HepG2 (cell line): ENCODE measurements around the gene UCP3. TPM values are rescaled to one million over a fixed set of nuclear protein-coding genes. Genes with fewer than 3 reads are reported as not detected.

Source experiments
- ATAC-seq: fragments of 200-7000 bp; cut with Tn5 transposase; 3 replicates; pipeline ENCODE4 v1.9.1; 2020; ENCODE audit warnings: mild to moderate bottlenecking, moderate library complexity
- BruUV-seq: library from RNA; stranded (reverse); fragments of 400-500 nt; replicated peaks from 2 replicates; lab custom pipeline; 2021; lab: Mats Ljungman, UMichigan
- CTCF ChIA-PET: fragments of 300-600 bp; formaldehyde crosslinking; extraction: SDS; loops from one replicate; lab custom pipeline; 2021; ENCODE audit warnings: low total read pairs, inconsistent platforms, low intra/inter-chr PET ratio; lab: Yijun Ruan, JAX
- POLR2A ChIA-PET: fragments of 350-600 bp; sonication (Branson Sonifier 250); formaldehyde crosslinking; loops from one replicate; lab custom pipeline; 2020; ENCODE audit warnings: antibody characterized with exemption, inconsistent platforms; lab: Yijun Ruan, JAX
- DNase-seq: peaks from one replicate; pipeline ENCODE4 v3.0.0-alpha.2; 2015; ENCODE audit warnings: low spot score
- FAIRE-seq: peaks from 3 replicates; lab custom pipeline; 2011; peaks lifted over from hg19 to GRCh38; lab: Jason Lieb, UNC
- H2AFZ ChIP-seq: one replicate; pipeline ENCODE4 v1.6.1; 2011; ENCODE audit warnings: low read length, inconsistent platforms
- H3K27ac ChIP-seq: fragments of 300-600 bp; 3 replicates; pipeline ENCODE4 v1.8.0; 2011; ENCODE audit warnings: mixed run types, mild to moderate bottlenecking, mixed read lengths, low read length, inconsistent platforms; ENCODE audit not compliant: insufficient read depth; ENCODE audit errors: extremely low read length
- H3K27me3 ChIP-seq, 2 experiments: fragments of 200-600 bp in 1 of 2; 2 replicates in 1 of 2; 3 replicates in 1 of 2; pipeline versions ENCODE4 v1.6.0 to v1.8.0; 2011; ENCODE audit warnings: low read length in 2 of 2, mild to moderate bottlenecking in 2 of 2, moderate library complexity in 2 of 2, inconsistent platforms in 1 of 2; ENCODE audit not compliant: insufficient read depth in 2 of 2, control insufficient read depth in 1 of 2
- H3K36me3 ChIP-seq, 2 experiments: fragments of 200-600 bp in 1 of 2; replicated peaks in 1 of 2; 2 replicates in 1 of 2; 3 replicates in 1 of 2; pipeline versions ENCODE4 v1.5.1 to v1.8.0; 2011; ENCODE audit warnings: low read length in 2 of 2, inconsistent platforms in 1 of 2; ENCODE audit not compliant: insufficient read depth in 2 of 2, control insufficient read depth in 1 of 2
- H3K4me1 ChIP-seq: 2 replicates; pipeline ENCODE4 v1.5.1; 2012; ENCODE audit warnings: low read length, inconsistent platforms; ENCODE audit not compliant: insufficient read depth
- H3K4me2 ChIP-seq: 2 replicates; pipeline ENCODE4 v1.6.0; 2011; ENCODE audit warnings: low read depth, low read length, inconsistent platforms
- H3K4me3 ChIP-seq, 3 experiments: fragments of 200-600 bp in 1 of 3; sonication (generic), shearing (Covaris generic) in 1 of 3; replicated peaks in 1 of 3; 2 replicates each; pipeline ENCODE4 v1.5.1; 2011 to 2016; ENCODE audit warnings: low read length in 3 of 3, inconsistent platforms in 2 of 3, low read depth in 2 of 3, mild to moderate bottlenecking in 2 of 3, control low read depth in 1 of 3, mixed read lengths in 1 of 3; ENCODE audit not compliant: insufficient read depth in 1 of 3
- H3K79me2 ChIP-seq: one replicate; pipeline ENCODE4 v1.6.1; 2011; ENCODE audit warnings: low read length, inconsistent platforms; ENCODE audit not compliant: insufficient read depth
- H3K9ac ChIP-seq: 2 replicates; pipeline ENCODE4 v1.6.0; 2011; ENCODE audit warnings: mild to moderate bottlenecking, low read depth, low read length, inconsistent platforms; ENCODE audit not compliant: insufficient read depth
- H3K9me3 ChIP-seq: 2 replicates; pipeline ENCODE4 v1.5.1; 2012; ENCODE audit warnings: mild to moderate bottlenecking, low read length
- H4K20me1 ChIP-seq: 2 replicates; pipeline ENCODE4 v1.6.0; 2011; ENCODE audit warnings: inconsistent platforms, mild to moderate bottlenecking, low read length, moderate library complexity; ENCODE audit not compliant: insufficient read depth
- ARID4A ChIP-seq: sonication (generic); formaldehyde crosslinking; IDR thresholded peaks from 2 replicates; pipeline ENCODE4 v1.5.0; 2020; ENCODE audit warnings: mild to moderate bottlenecking, missing genetic modification reagents, borderline replicate concordance
- BRD4 ChIP-seq: sonication (generic); formaldehyde crosslinking; IDR thresholded peaks from 2 replicates; pipeline ENCODE4 v1.4.0; 2020; ENCODE audit warnings: missing genetic modification reagents
- CC2D1A ChIP-seq: sonication (generic); formaldehyde crosslinking; IDR thresholded peaks from 2 replicates; pipeline ENCODE4 v1.8.1; 2023; ENCODE audit warnings: mild to moderate bottlenecking, missing genetic modification reagents
- CHD2 ChIP-seq: IDR thresholded peaks from 2 replicates; pipeline ENCODE4 v1.6.1; 2011; ENCODE audit warnings: low read depth, low read length, improper control_type of control experiment
- CREB1 ChIP-seq, 2 experiments: fragments of 450-650 bp in 1 of 2; IDR thresholded peaks; 2 replicates each; pipeline ENCODE4 v1.6.1; 2016 to 2017; ENCODE audit warnings: control low read depth in 1 of 2, mild to moderate bottlenecking in 1 of 2, missing compliant biosample characterization in 1 of 2, missing genetic modification characterization in 1 of 2
- GATAD2A ChIP-seq: IDR thresholded peaks from 2 replicates; pipeline ENCODE4 v1.6.1; 2016
- IKZF1 ChIP-seq: fragments of 450-650 bp; IDR thresholded peaks from 2 replicates; pipeline ENCODE4 v1.7.1; 2016
- JUN ChIP-seq: sonication (generic); formaldehyde crosslinking; IDR thresholded peaks from 2 replicates; pipeline ENCODE4 v1.4.0; 2020; ENCODE audit warnings: mild to moderate bottlenecking, missing genetic modification reagents
- MAFG ChIP-seq: sonication (generic); formaldehyde crosslinking; IDR thresholded peaks from 2 replicates; pipeline ENCODE4 v1.5.1; 2020; ENCODE audit warnings: mild to moderate bottlenecking, missing genetic modification reagents
- MEIS2 ChIP-seq: sonication (generic); formaldehyde crosslinking; IDR thresholded peaks from 2 replicates; pipeline ENCODE4 v1.9.0; 2021; ENCODE audit warnings: mild to moderate bottlenecking, missing genetic modification reagents
- ZBTB49 ChIP-seq: sonication (generic); formaldehyde crosslinking; IDR thresholded peaks from 2 replicates; pipeline ENCODE4 v1.4.0; 2020; ENCODE audit warnings: missing genetic modification reagents, borderline replicate concordance
- ZNF136 ChIP-seq: sonication (generic); formaldehyde crosslinking; IDR thresholded peaks from 2 replicates; pipeline ENCODE4 v1.8.1; 2022; ENCODE audit warnings: low read depth, mild to moderate bottlenecking, moderate library complexity, missing genetic modification reagents
- ZNF263 ChIP-seq: sonication (generic); formaldehyde crosslinking; IDR thresholded peaks from 2 replicates; pipeline ENCODE4 v1.4.0; 2020; ENCODE audit warnings: missing genetic modification reagents
- ZNF781 ChIP-seq: sonication (generic); formaldehyde crosslinking; IDR thresholded peaks from 2 replicates; pipeline ENCODE4 v1.5.1; 2020; ENCODE audit warnings: borderline replicate concordance, mild to moderate bottlenecking, missing genetic modification reagents; ENCODE audit errors: not compliant biosample characterization
- WGBS: methylation state at CpG from one replicate; pipeline ENCODE4 v1.1.6; 2017; ENCODE audit warnings: low lambda C conversion rate; 5-methylcytosine and 5-hydroxymethylcytosine counted together
- in situ Hi-C: cut with HindIII; loops from 2 replicates; pipeline ENCODE4 v1.10.0; 2017; ENCODE audit warnings: low pct_unique_long_range_greater_than_20kb; ENCODE audit not compliant: extremely low pct_ligation_motif_present
- intact Hi-C: fragments of 100-400 bp; cut with micrococcal nuclease; formaldehyde crosslinking; loops from one replicate; pipeline ENCODE4 v1.10.0; 2022; ENCODE audit not compliant: unreplicated experiment
- polyA plus RNA-seq, 8 experiments: library from polyadenylated mRNA; depleted of rRNA in 3 of 8; stranded (reverse) in 7 of 8; unstranded in 1 of 8; fragments of >200 nt; fragmentation: Illumina TruSeq in 4 of 8; extraction: Trizol in 4 of 8; gene quantifications; 2 replicates each; pipeline versions ENCODE4 v1.2.1 to v1.2.3, GENCODE V29; 2011 to 2016; ENCODE audit warnings: low read depth in 4 of 8, missing spikeins in 1 of 8, mixed read lengths in 1 of 8; ENCODE audit not compliant: insufficient read depth in 1 of 8
- total RNA-seq, 5 experiments: library from RNA; depleted of rRNA; stranded (reverse); fragments of >200 nt; fragmentation: Illumina TruSeq; extraction: Trizol; gene quantifications; 2 replicates each; pipeline ENCODE4 v1.2.3, GENCODE V29; 2016; ENCODE audit warnings: low read depth in 1 of 5

The UCP3 gene
- total and polyA plus RNA-seq, 2 of the 13 experiments (the other 11 are each of a cell fraction or from before 2014, with no cell fraction given), result 0.37 TPM; not detected in 1

DNA sequence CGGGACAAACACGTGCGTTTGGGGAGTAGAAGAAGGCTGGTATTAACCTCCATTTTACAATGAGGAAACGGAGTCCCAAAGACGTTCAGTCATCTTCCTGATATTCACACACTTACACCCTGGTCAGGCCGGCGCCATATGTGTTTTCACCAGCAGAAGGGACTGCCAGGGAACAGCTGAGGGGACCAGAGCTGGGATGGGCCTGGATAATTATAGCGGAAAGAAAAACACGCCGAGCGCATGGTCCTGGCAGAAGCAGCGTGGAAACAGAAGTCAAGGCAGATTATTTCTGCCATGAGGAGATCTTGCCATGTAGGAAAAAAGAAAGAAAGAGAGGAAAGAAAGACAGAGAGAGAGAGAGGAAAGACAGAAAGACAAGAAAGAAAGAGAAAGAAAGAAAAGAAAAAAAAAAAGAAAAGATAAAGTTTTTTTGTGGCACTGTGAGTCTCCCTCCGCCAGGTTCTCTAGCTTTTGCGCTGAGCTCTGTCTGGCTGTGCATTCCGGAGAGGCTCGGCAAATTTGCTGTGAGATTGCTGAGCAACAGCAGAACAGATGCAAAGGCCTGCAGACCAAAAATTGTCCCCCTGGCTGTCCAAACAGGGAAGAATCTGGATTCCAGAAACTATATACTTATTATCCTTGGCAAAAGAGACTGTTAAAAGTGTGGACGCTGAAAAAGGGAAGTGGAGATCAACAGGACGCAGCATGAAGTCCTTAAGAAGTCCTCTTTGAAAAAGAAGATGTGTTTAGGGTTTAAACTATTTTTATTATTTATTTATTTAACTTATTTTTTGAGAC lies 24.9 kb downstream of the UCP3 start (continued):
- no peak for TF ChIP-seq ZNF136
- no peak for TF ChIP-seq ARID4A (CRISPR knock-in tag)

DNA sequence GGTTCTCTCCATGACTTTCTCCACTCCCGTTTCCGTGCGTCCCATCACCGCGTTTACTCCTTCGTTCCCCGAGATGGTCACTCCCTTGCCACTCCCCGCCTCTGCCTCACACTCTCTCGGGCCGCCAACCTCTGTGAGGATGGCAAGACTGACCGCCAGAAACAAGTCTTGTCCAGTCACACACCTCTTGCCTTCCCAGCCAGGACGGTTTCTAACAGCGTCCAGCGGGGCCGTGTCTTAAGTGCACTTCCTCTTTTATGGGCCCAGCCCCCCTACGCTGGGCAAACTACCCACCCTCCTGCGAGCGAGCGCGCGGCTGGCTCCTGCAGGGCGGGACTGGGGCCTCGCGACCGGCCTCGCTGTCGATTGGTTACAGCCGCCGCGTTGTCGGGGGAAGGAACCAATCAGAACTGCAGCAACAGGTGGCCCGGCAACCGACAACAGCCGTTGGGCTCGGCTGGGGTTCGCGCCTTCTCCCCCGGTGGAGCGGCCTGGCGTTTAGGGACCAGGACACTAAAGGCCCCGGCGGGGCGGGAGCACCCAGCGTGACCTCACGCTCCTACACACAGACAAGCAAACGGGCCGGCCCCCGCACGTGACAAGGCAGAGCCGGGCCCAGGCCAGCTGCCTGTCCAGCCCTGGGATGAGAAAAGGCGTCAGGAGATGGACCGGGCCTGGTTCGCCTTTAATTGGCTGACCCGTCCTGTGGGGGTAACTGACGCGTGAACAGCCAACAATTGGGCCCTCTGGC lies 25.7 kb downstream of the UCP3 start:
- CTCF ChIA-PET, result no interaction called here
- Histone ChIP-seq H3K36me3 (peaks cover 3 to 16% of the 10 kb centered on the region in 2 experiments; a peak in 4 of 5 replicates), H3K9me3 (no peaks in the 10 kb centered on the region), H3K27ac (peak overlapping the region; percentile 91), H4K20me1 (no peaks in the 10 kb centered on the region), H2AFZ (peak overlapping the region; percentile 77), H3K9ac (peak overlapping the region; percentile 76), H3K4me3 (peak overlapping the region; percentile 71 to 93 (median 86)), H3K27me3 (no peaks in the 10 kb centered on the region), H3K79me2 (peaks cover 3% of the 10 kb centered on the region), H3K4me1 (peaks cover 52% of the 10 kb centered on the region), H3K4me2 (peak overlapping the region; percentile 100)
- ATAC-seq (peak; percentile 94), FAIRE-seq (peak; percentile 15), DNase-seq (peak; percentile 94)
- in situ Hi-C loops, result no loop called here
- POLR2A ChIA-PET, result interaction anchor here (0.8 to 4.9 kb wide), 8 partner anchors 8 to 510 kb away, joined by 3 to 32 read pairs (median 3); partner anchors contain the start of genes C2CD3, LIPT2 and PPME1
- no TSS peak for BruUV-seq
- 2% methylated on average over 15 of the region's 56 CpGs for WGBS
- intact Hi-C loops, result no loop called here
- TF ChIP-seq CREB1 (IDR thresholded peaks at IDR 0.05) (peak; percentile 60), CREB1 (CRISPR knock-in tag; IDR thresholded peaks at IDR 0.05) (peak; percentile 79), JUN (CRISPR knock-in tag) (peak; percentile 36; the same call in 1 of the 2 replicates), CC2D1A (CRISPR knock-in tag) (no peak), BRD4 (peak; percentile 91; the same call in 1 of the 2 replicates), GATAD2A (CRISPR knock-in tag) (peak; percentile 63), ZNF263 (CRISPR knock-in tag) (peak; percentile 86), ZBTB49 (CRISPR knock-in tag) (no peak), MAFG (CRISPR knock-in tag) (no peak), MEIS2 (CRISPR knock-in tag) (peak; percentile 86), ZNF781 (CRISPR knock-in tag) (peak; percentile 89), CHD2 (no peak), IKZF1 (no peak)
